ENCODE results near the gene ITPR1. TPM values are rescaled to one million over a fixed set of nuclear protein-coding genes. Genes with fewer than 3 reads are reported as not detected.

The ITPR1 gene
- total RNA-seq, 2 donors from 2014 or later: 254 to 283 TPM

DNA sequence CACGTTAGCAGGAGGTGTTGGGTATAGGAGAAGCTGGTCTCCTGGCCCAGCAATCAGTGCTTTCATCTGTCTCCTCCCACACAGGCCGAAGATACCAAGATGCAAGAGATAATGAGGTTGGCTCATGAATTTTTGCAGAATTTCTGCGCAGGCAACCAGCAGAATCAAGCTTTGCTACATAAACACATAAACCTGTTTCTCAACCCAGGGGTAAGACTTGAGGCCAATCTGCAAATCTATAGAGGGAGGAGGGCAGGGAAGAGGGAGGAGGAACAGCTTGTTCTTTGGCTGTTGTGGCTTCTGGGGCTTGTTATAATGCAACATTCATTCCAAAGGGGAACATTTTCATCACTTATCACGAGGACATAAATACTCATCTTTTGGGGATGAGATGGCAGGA, 195.3 kb downstream of the ITPR1 start:
- TF ChIP-seq, protein P1, sequence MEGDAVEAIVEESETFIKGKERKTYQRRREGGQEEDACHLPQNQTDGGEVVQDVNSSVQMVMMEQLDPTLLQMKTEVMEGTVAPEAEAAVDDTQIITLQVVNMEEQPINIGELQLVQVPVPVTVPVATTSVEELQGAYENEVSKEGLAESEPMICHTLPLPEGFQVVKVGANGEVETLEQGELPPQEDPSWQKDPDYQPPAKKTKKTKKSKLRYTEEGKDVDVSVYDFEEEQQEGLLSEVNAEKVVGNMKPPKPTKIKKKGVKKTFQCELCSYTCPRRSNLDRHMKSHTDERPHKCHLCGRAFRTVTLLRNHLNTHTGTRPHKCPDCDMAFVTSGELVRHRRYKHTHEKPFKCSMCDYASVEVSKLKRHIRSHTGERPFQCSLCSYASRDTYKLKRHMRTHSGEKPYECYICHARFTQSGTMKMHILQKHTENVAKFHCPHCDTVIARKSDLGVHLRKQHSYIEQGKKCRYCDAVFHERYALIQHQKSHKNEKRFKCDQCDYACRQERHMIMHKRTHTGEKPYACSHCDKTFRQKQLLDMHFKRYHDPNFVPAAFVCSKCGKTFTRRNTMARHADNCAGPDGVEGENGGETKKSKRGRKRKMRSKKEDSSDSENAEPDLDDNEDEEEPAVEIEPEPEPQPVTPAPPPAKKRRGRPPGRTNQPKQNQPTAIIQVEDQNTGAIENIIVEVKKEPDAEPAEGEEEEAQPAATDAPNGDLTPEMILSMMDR (IDR thresholded peaks at IDR 0.05): no peak
- Histone ChIP-seq H3K9me3 (no peaks in the 10 kb centered on the region), H3K27me3 (replicated peaks; ENCODE audit: insufficient read depth) (no peaks in the 10 kb centered on the region), H3K4me1 (ENCODE audit: control insufficient read depth in 1 of 2, low read depth in 2 of 2) (no peaks in the 10 kb centered on the region), H3K4me3 (no peak overlapping the region), H3K36me3 (peaks cover 74% of the 10 kb centered on the region), H3K27ac (no peak overlapping the region)
- ATAC-seq (ENCODE audit: insufficient number of reproducible peaks, low FRiP score, low read depth) (no peak), DNase-seq (ENCODE audit: low spot score) (no peak)

DNA sequence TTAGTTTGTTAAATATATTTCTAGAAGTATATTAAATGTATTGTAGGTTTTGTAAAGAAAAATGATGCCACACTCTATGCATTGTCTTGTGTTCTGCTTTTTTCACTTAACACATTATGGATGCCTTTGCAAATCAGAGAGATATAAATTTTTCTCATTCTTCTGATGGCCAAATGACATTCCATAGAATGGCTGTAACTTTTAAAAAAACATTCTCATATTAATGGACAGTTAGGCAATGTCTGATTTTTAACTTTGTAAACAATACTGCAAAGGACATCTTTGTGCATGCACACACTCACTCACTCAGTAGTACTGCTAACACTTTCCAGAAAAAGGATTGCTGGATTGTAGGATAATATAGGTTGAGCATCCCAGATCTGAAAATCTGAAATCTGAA, 195.9 kb downstream of the ITPR1 start:
- Histone ChIP-seq H3K27me3 (replicated peaks; ENCODE audit: insufficient read depth) (no peaks in the 10 kb centered on the region), H3K9me3 (no peaks in the 10 kb centered on the region), H3K4me1 (ENCODE audit: control insufficient read depth in 1 of 2, low read depth in 2 of 2) (no peaks in the 10 kb centered on the region), H3K36me3 (peaks cover 72% of the 10 kb centered on the region), H3K27ac (no peak overlapping the region), H3K4me3 (no peak overlapping the region)
- ATAC-seq (ENCODE audit: insufficient number of reproducible peaks, low FRiP score, low read depth) (no peak), DNase-seq (ENCODE audit: low spot score) (no peak)
- TF ChIP-seq, protein P1 (IDR thresholded peaks at IDR 0.05): no peak

DNA sequence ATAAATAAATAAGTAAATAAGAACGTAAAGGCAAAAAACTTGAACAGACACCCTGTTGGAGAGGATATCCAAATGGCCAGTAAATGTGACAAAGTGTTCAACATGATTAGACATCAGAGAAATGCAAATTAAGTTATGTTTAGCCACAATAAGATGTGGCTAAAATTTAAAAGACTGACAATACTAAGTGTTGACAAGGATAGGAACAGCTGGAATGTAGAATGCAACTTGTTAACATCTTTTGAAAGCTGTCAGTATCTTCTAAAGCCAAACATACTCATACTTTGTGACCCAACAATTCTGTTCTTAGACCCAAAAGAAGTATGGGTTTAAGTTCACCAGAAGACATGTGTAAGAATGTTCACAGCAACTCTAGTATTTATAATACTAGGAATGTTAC, 197.1 kb downstream of the ITPR1 start:
- TF ChIP-seq, protein P1 (IDR thresholded peaks at IDR 0.05): no peak
- H3K27ac ChIP-seq: no peak overlapping the region
- DNase-seq (ENCODE audit: low spot score) (no peak), ATAC-seq (ENCODE audit: insufficient number of reproducible peaks, low FRiP score, low read depth) (no peak)
- no peak overlapping the region for H3K4me3 ChIP-seq
- peaks cover 66% of the 10 kb centered on the region for H3K36me3 ChIP-seq
- no peaks in the 10 kb centered on the region for H3K27me3 ChIP-seq (replicated peaks; ENCODE audit: insufficient read depth)
- no peaks in the 10 kb centered on the region for H3K4me1 ChIP-seq (ENCODE audit: control insufficient read depth in 1 of 2, low read depth in 2 of 2)
- H3K9me3 ChIP-seq: no peaks in the 10 kb centered on the region

DNA sequence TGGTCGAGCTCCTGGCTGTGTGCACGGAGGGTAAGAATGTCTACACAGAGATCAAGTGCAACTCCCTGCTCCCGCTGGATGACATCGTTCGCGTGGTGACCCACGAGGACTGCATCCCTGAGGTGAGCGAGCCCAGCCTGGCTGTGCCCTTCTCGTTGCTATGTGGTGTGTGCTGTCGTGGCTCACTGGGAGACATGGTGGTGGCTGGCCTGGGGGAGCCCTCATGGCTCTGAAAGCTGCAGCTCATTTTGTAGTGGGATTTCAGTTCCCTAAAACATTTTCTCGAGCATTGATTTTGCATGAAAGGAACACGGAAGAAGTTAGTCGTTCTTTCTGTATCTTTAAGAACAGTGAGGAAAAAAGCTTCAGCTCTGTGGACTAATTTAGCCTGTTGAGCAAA, 200.5 kb downstream of the ITPR1 start:
- no peaks in the 10 kb centered on the region for H3K27me3 ChIP-seq (replicated peaks; ENCODE audit: insufficient read depth)
- peaks cover 42% of the 10 kb centered on the region for H3K36me3 ChIP-seq
- no peak for DNase-seq (ENCODE audit: low spot score)
- H3K27ac ChIP-seq: no peak overlapping the region
- no peak for ATAC-seq (ENCODE audit: insufficient number of reproducible peaks, low FRiP score, low read depth)
- H3K9me3 ChIP-seq: no peaks in the 10 kb centered on the region
- TF ChIP-seq, protein P1 (IDR thresholded peaks at IDR 0.05): no peak
- no peaks in the 10 kb centered on the region for H3K4me1 ChIP-seq (ENCODE audit: control insufficient read depth in 1 of 2, low read depth in 2 of 2)
- H3K4me3 ChIP-seq: no peak overlapping the region

DNA sequence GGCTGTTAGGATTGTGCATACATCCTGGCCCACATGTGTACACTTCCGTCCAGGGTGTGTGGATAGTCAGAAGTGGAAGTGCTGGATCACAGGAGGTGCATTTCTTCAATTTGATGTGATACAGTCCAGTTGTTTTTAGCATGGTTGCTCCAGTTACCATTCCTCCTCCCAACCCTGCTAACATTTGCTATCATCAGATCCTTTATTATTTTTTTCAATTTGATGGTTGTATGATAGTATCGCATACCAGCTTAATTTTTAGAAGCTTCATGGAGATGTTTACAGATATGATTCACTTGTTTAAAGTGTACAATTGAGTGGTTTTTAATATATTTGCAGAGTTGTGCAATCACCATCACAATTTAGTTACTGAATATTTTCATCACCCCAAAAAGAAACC, 202.7 kb downstream of the ITPR1 start:
- Histone ChIP-seq H3K27ac (no peak overlapping the region), H3K4me1 (ENCODE audit: control insufficient read depth in 1 of 2, low read depth in 2 of 2) (no peaks in the 10 kb centered on the region), H3K9me3 (no peaks in the 10 kb centered on the region), H3K4me3 (no peak overlapping the region), H3K27me3 (replicated peaks; ENCODE audit: insufficient read depth) (no peaks in the 10 kb centered on the region), H3K36me3 (peaks cover 41% of the 10 kb centered on the region)
- no peak for DNase-seq (ENCODE audit: low spot score)
- ATAC-seq (ENCODE audit: insufficient number of reproducible peaks, low FRiP score, low read depth): no peak
- TF ChIP-seq, protein P1 (IDR thresholded peaks at IDR 0.05): no peak

Measured in thoracic aorta (tissue), 2 donors.